Dermis microvascular lymphatic vessel endothelial cell (primary cell): Measurements from ENCODE around the gene DUSP7. TPM values are rescaled to one million over a fixed set of nuclear protein-coding genes. Genes with fewer than 3 reads are reported as not detected.

Source experiments
- DNase-seq, 2 donors: peaks; one replicate each; pipeline versions ENCODE4 v3.0.0 to v3.0.0-alpha.2; 2010; ENCODE audit warnings: low read depth in 2 of 2
- total RNA-seq: library from RNA; depleted of rRNA; stranded (reverse); fragments of >200 nt; gene quantifications from 2 replicates; pipeline ENCODE4 v1.2.1, GENCODE V29; 2014

The DUSP7 gene
- total RNA-seq, 1 donor from 2014 or later: 6.9 TPM

DNA sequence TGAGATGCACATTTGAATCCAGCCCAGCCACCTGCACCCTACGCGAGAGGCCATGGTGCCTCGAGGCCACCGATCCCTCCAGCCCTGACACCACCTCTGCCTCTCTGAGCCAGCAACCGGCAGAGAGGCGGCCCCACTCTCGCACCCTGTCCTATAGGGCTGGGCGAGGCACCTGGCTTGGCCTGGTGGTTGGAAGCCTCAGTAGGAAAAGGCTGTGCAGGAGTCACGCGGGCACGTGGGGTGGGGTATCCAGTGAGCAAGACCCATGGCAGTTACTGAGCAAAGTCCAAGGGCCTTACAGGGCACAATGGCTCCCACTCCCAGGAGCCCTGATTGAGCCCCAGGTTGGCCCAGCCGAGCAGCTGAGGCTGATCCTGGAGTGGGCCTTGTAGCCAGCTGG lies 12.4 kb upstream of the DUSP7 start:
- DNase-seq: no peak

GRCh38 chr3:52068055-52068571 lies 11.7 kb upstream of the DUSP7 start:
- no peak for DNase-seq

DNA sequence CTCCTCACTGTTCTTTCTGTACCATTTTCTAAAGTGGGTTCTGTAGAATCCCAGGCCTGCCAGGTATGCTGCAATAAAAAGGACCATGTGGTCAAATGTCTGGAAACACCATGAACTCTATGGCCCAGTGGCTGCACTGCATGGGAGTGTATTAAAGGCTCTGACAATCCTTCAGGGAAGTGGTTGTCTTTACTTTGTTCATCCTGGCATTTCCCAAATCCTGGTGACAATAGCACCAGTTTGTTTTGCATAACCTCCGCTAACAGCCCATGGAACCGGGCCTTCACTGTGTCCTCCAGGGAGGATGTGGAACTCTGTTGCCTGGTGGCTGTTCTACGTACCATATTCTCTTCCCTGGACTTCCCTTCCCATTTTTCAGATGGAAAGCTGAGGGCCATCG lies 11.2 kb upstream of the DUSP7 start:
- no peak for DNase-seq

DNA sequence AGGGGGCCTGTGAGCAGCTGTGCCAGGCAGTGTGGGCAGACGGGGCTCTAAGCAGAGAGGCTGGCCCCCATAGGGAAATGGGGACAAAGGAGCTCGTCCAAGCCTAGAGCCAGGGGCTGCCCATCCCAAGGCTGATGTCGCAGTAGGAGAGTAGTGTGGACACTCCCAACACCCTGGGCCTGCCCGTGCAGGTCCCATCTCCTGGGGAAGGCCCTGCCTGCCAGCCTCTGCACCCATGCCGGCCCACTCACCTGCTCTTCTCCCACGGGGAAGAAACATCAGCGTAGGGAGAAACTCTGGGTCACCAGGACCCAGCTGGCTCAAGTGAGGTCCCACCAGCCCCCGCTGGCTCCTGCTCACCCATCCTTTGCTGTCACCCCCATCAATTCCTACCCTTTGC lies 10.7 kb upstream of the DUSP7 start:
- no peak for DNase-seq

GRCh38 chr3:52065264-52065756 lies 8.9 kb upstream of the DUSP7 start:
- DNase-seq: peak in 1 of 2 donors; percentile 26

- DNase-seq: no peak
Observed at GRCh38 chr3:52064561-52064960, 8.2 kb upstream of the DUSP7 start.

DNA sequence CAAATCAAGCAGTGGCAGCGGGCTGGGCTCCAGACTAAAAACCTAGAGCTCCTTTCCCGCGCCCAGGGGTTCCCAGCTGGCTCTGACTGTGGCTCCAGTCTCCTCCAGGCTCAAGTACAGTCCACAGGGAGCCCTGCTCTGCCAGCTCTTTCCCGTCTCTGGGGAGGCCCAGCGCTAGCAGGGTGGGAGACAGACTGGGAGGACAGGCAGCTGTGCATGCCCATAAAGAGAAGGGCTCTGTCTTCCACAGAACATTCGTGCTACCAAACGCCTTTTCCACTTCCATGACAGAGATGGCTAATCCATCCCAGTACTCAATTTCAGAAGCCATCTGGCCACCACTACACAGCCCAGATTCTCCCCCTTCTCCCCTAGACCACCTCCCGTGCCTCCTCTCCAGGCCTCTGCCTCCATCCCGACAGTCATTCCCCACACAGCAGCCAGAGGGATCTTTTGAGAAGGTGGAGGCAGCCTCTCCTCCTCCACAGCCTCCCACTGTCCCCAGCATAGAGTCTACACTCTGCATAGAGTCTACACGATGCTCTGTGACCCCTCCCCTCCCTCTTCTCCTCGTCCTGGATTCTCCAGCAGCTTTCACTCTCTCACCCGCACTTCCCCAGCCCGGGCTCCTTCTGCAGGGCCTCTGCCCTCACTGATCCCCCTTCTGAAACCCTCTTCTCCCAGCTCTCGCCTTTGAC lies 6.8 kb upstream of the DUSP7 start:
- DNase-seq: no peak

- peak in 1 of 2 donors; percentile 70 for DNase-seq
Observed at GRCh38 chr3:52062505-52062904, 6.1 kb upstream of the DUSP7 start.

DNA sequence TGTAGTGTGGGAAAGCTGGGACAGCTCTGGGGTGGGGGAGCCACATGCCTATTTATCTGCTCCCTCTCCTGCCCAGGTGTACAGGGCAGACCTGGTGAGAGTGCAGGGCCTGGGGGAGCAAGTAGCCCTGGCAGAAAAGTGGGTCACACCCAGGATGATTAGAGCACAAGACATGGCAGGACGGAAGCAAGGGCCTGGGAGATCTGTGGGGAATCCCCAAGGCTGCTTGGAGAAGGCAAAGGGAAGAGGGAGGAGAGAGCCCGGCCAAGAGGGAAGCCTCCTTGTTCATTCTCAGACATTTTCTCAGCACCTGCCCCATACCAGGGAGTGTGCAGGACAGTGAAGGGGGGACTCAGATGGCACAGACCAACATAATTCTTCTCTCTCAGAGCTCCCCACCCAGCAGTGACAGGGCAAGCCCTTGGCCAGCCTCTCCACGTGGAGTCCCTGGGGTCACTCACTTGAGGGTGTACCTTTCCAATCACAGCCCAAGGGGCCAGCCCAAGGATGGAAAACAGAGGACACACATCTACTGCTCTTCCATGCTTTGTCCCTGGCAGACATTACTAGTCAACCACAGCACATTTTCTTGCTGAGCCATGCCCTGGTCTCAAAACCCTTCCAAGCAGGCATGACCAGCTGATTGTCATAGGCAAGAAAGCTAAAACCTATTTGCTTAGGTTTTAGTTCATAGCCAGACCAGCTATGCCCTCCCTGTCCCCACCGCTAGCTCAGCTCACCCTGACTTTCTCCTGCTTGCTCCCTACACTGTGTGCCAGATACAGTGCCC lies 4.9 kb upstream of the DUSP7 start:
- no peak for DNase-seq

- no peak for DNase-seq
Observed at GRCh38 chr3:52059781-52060180, 3.4 kb upstream of the DUSP7 start.

- no peak for DNase-seq
Observed at GRCh38 chr3:52057812-52058495, 1.6 kb upstream of the DUSP7 start.

- DNase-seq: peak; percentile 96 to 99
Observed at GRCh38 chr3:52056968-52057811, 819 bp upstream of the DUSP7 start.

- DNase-seq: peak in 1 of 2 donors; percentile 68
Observed at GRCh38 chr3:52055537-52056351, 627 bp downstream of the DUSP7 start.

DNA sequence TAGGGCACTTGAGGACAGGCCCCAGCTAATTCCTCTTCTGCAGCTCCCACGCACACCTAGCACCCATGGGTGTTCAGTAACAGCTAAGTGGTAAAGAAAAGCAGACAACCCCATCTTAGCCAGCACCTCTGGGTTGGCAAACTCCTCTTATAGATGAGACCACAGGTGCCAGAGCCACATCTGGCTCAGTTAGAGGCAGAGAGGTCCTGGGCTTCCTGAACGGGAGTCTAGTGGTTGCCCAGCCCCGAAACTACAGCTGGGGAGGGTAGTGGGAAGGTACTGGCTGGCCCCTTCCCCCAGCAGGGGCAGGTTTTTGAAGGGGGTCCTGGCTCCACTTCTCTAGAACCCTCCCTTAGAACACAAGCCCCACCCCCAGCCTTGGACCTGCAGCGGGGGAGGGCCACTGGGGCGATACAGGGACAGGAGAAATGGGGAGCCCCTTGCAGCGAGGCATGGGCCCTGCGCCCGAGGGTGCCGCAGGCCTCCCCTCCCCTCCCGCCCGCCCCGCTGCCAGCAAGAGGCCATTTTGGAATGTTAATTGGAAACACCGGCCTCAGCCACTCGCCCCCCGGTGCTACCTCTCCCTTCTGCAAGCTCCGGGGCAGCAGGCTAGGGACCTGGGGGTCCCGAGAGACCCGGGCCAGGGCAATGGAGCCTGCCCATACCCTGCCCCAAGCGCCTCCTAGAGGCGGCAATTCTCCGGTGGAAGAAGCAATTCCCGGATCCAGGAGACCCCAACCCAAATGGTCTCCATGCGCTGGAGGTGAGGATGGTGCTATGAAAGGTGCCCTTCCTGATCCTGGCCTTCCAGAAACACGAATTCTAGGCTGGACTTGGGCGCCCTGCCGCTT lies 1.5 kb downstream of the DUSP7 start:
- DNase-seq: no peak

- DNase-seq: peak; percentile 52 to 77
Observed at GRCh38 chr3:52053307-52054304, 2.8 kb downstream of the DUSP7 start.

- peak; percentile 76 to 90 for DNase-seq
Observed at GRCh38 chr3:52052831-52053306, 3.5 kb downstream of the DUSP7 start.

DNA sequence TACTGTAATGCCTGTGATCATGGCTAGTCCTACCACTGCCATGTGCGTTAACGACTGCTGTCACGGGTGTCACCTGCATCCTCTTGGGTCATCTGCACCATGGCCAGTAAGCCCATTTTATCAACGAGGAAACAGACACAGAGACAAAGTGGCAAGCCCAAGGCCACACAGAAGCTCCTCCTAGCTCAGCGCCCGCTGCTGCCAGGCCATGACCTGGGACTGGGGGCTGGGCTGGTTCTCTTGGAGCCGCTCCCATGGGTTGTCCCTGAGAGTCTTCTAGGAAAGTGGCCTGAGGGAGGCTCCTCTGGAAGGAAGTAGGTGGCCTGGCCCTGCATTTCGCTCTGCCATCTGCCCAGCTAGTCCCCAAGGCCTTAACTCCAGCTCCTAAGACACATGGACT lies 4.9 kb downstream of the DUSP7 start:
- DNase-seq: no peak

- DNase-seq: no peak
Observed at GRCh38 chr3:52050571-52050970, 5.8 kb downstream of the DUSP7 start.
